Mesendoderm (in vitro differentiated cells): ENCODE measurements around the gene GOLGA8B. TPM values are rescaled to one million over a fixed set of nuclear protein-coding genes. Genes with fewer than 3 reads are reported as not detected.

Experiments
- small RNA-seq: library from polyadenylated mRNA; stranded (forward); fragments of <200 nt; extraction: miRNeasy Mini kit (QIAGEN cat#:217004); gene quantifications from one replicate; pipeline ENCODE3, GENCODE V24; 2013; ENCODE audit not compliant: insufficient read depth

GOLGA8B gene

Small RNA genes within 50 kb of the gene (small RNA-seq; reads per million reads assigned to genes)
- gene RF00425 = not detected
